Measurements from ENCODE around the gene TMEM95. TPM values are rescaled to one million over a fixed set of nuclear protein-coding genes. Genes with fewer than 3 reads are reported as not detected.

Gene TMEM95
- polyA plus RNA-seq, 1 experiment, result not detected

GRCh38 chr17:7309628-7310027, 45.3 kb upstream of the TMEM95 start:
- ChIA-PET POLR2A (no interaction called here), CTCF (interaction anchor here (0.6 to 1.6 kb wide), 7 partner anchors 13 to 251 kb away, joined by 3 to 7 read pairs (median 3); partner anchors contain the start of genes NEURL4 and SLC2A4)
- H3K4me3 ChIP-seq (ENCODE audit: low read depth, low read length), result no peak overlapping the region; the same call in 1 of the 2 replicates
- no peak for DNase-seq (ENCODE audit: low read depth)
- H3K36me3 ChIP-seq (ENCODE audit: control insufficient read depth, insufficient read depth, low read length), result peaks cover 36% of the 10 kb centered on the region
- H3K27me3 ChIP-seq (ENCODE audit: control insufficient read depth, insufficient read depth, low read length), result no peaks in the 10 kb centered on the region
- TF ChIP-seq CTCF (IDR thresholded peaks at IDR 0.05; ENCODE audit: insufficient read depth, low read depth, low read length), result no peak

DNA sequence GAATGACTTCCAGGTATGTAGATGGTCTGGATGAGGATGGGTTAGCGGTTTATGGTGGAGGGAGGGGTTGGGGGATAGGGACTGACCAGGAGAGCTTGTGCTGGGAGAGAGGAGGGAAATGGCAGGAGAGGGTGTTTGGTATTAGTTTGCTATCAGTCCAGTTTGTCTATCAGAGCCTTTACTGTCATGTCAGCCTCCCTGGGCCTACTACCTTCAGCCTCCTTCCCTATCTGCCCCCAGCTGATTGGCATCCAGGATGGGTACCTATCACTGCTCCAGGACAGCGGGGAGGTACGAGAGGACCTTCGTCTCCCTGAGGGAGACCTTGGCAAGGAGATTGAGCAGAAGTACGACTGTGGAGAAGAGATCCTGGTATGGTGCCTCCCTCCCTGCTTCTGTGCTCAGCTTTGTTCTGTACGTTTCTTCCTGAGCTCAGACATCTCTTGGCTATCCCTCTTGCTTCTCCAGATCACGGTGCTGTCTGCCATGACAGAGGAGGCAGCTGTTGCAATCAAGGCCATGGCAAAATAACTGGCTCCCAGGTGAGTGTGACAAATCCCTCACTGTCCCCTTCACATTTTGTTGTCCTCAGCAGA, 43.7 kb upstream of the TMEM95 start:
- no peak for TF ChIP-seq CTCF (IDR thresholded peaks at IDR 0.05; ENCODE audit: insufficient read depth, low read depth, low read length)
- POLR2A ChIA-PET, result no interaction called here
- peaks cover 39% of the 10 kb centered on the region for H3K36me3 ChIP-seq (ENCODE audit: control insufficient read depth, insufficient read depth, low read length)
- DNase-seq (ENCODE audit: low read depth), result no peak
- H3K4me3 ChIP-seq (ENCODE audit: low read depth, low read length), result no peak overlapping the region
- no peaks in the 10 kb centered on the region for H3K27me3 ChIP-seq (ENCODE audit: control insufficient read depth, insufficient read depth, low read length)
- CTCF ChIA-PET, result no interaction called here

DNA sequence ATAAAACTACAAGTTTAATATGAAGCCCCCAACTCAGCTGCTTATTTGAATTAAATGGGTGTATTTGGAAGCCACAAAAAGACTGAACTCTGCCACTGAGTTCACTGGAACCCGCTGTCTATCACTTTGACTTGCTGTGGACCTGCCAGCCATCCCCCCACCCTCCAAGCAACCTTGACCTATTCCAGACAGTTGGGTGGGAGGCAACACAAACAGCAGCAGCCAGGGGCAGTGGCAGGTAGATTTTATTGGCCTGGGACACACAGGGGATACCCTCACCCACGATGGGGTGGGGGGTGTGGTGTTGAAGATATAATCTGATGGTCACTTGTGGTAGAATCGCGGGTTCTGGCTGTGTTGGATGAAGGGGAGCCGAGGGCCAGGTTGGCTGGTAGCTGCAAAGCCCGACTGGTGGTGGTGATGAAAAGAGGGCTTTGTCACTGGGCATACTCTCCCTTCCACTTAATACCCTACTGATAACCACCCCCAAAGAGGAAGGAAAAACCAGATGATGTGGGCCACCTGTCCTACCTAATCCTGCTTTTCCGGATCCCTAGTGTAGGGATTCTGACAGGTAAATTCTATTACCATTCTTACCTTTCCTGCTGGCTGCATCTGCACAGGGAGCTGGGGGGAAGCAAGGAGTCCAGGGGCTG, 42.4 kb upstream of the TMEM95 start:
- H3K36me3 ChIP-seq (ENCODE audit: control insufficient read depth, insufficient read depth, low read length), result peaks cover 40% of the 10 kb centered on the region
- no peak for DNase-seq (ENCODE audit: low read depth)
- H3K27me3 ChIP-seq (ENCODE audit: control insufficient read depth, insufficient read depth, low read length), result no peaks in the 10 kb centered on the region
- CTCF ChIA-PET, result interaction anchor here (3.4 kb wide), 1 partner anchor 13 kb away, joined by 22 read pairs; no protein-coding TSS in a partner anchor
- POLR2A ChIA-PET, result interaction anchor here (0.6 kb wide), 1 partner anchor 136 kb away, joined by 3 read pairs; no protein-coding TSS in a partner anchor
- H3K4me3 ChIP-seq (ENCODE audit: low read depth, low read length), result no peak overlapping the region
- TF ChIP-seq CTCF (IDR thresholded peaks at IDR 0.05; ENCODE audit: insufficient read depth, low read depth, low read length), result no peak

GRCh38 chr17:7313088-7313889, 41.7 kb upstream of the TMEM95 start:
- ChIA-PET CTCF (interaction anchor here (0.6 to 3.4 kb wide), 3 partner anchors 12 to 91 kb away, joined by 3 to 22 read pairs (median 4); no protein-coding TSS in a partner anchor), POLR2A (interaction anchor here (0.6 to 1.3 kb wide), 2 partner anchors 16 to 137 kb away, joined by 3 read pairs; partner anchors contain the start of gene NEURL4)
- Histone ChIP-seq H3K27me3 (ENCODE audit: control insufficient read depth, insufficient read depth, low read length) (no peaks in the 10 kb centered on the region), H3K4me3 (ENCODE audit: low read depth, low read length) (no peak overlapping the region), H3K36me3 (ENCODE audit: control insufficient read depth, insufficient read depth, low read length) (peaks cover 46% of the 10 kb centered on the region)
- no peak for DNase-seq (ENCODE audit: low read depth)
- TF ChIP-seq CTCF (IDR thresholded peaks at IDR 0.05; ENCODE audit: insufficient read depth, low read depth, low read length), result no peak
